Small intestine (tissue), 7 donors: ENCODE data around the gene GSTM1. TPM values are rescaled to one million over a fixed set of nuclear protein-coding genes. Genes with fewer than 3 reads are reported as not detected.

ENCODE experiments used
- DNase-seq, 2 donors: peaks; one replicate each; pipeline versions ENCODE4 v3.0.0 to v3.0.0-alpha.2; 2013
- FAIRE-seq: peaks from 2 replicates; lab custom pipeline; 2012; peaks lifted over from hg19 to GRCh38; lab: Jason Lieb, UNC
- H3K27ac ChIP-seq, 3 donors: one replicate each; pipeline ENCODE4 v1.5.1; 2013; ENCODE audit warnings: low read length in 2 of 3, mild to moderate bottlenecking in 2 of 3, control low read depth in 1 of 3, inconsistent platforms in 1 of 3, low read depth in 1 of 3, moderate library complexity in 1 of 3
- H3K27me3 ChIP-seq, 3 donors: one replicate each; pipeline ENCODE4 v1.6.1; 2013; ENCODE audit warnings: low read length in 3 of 3, inconsistent platforms in 1 of 3; ENCODE audit not compliant: control insufficient read depth in 3 of 3, insufficient read depth in 3 of 3
- H3K36me3 ChIP-seq, 3 donors: one replicate each; pipeline ENCODE4 v1.6.1; 2013; ENCODE audit warnings: low read length in 3 of 3, inconsistent platforms in 1 of 3, low read depth in 1 of 3, mild to moderate bottlenecking in 1 of 3, moderate library complexity in 1 of 3; ENCODE audit not compliant: control insufficient read depth in 3 of 3, insufficient read depth in 2 of 3
- H3K4me1 ChIP-seq, 3 donors: one replicate each; pipeline ENCODE4 v1.6.1; 2013; ENCODE audit warnings: low read length in 2 of 3, inconsistent platforms in 1 of 3, low read depth in 1 of 3, mild to moderate bottlenecking in 1 of 3, moderate library complexity in 1 of 3; ENCODE audit not compliant: control insufficient read depth in 3 of 3, insufficient read depth in 2 of 3
- H3K4me3 ChIP-seq, 3 donors: one replicate each; pipeline ENCODE4 v1.5.1; 2013; ENCODE audit warnings: low read length in 3 of 3, control low read depth in 1 of 3, inconsistent platforms in 1 of 3, low read depth in 1 of 3, mild to moderate bottlenecking in 1 of 3, moderate library complexity in 1 of 3
- H3K9me3 ChIP-seq, 2 donors: one replicate each; pipeline ENCODE4 v1.6.1; 2013; ENCODE audit warnings: low read depth in 1 of 2, low read length in 1 of 2; ENCODE audit not compliant: control insufficient read depth in 2 of 2, insufficient read depth in 1 of 2
- WGBS, 3 donors: extraction: QIAGEN DNeasy Blood & Tissue Kit; methylation state at CpG; one replicate each; pipeline ENCODE4 v1.1.7; 2013; 5-methylcytosine and 5-hydroxymethylcytosine counted together
- polyA plus RNA-seq, 4 donors: library from polyadenylated mRNA; stranded (reverse) in 3 of 4; unstranded in 1 of 4; fragments of 200-250 nt in 3 of 4; fragments of 120-200 nt in 1 of 4; gene quantifications; one replicate each; pipeline versions ENCODE4 v1.2.1 to v1.2.3, GENCODE V29; 2013
- donor health status: healthy with polysubstance abuse.
- donor health status: control.
- donor health status: control.
- donor health status: Bipolar disorder and iron deficiency.
- donor health status: healthy.

The GSTM1 gene
- polyA plus RNA-seq, 4 donors, result 0.97 to 175 (median 51.6) TPM

- H3K9me3 ChIP-seq, result no peaks in the 10 kb centered on the region
- no peak for DNase-seq
- FAIRE-seq, result no peak
- H3K27ac ChIP-seq, result no peak overlapping the region
- WGBS, 3 donors, result 73 to 92% (median 75%) methylated on average over 5 of the region's 5 CpGs
- H3K4me3 ChIP-seq, result no peak overlapping the region
- H3K27me3 ChIP-seq, result no peaks in the 10 kb centered on the region
- H3K4me1 ChIP-seq, result peaks cover 0 to 5% (median 0%) of the 10 kb centered on the region in 3 donors
- no peaks in the 10 kb centered on the region for H3K36me3 ChIP-seq
Measured at GRCh38 chr1:109719337-109719837, 31.8 kb downstream of the GSTM1 start.

- 77 to 87% (median 83%) methylated on average over 5 of the region's 5 CpGs for WGBS, 3 donors
- no peak overlapping the region for H3K4me3 ChIP-seq
- no peaks in the 10 kb centered on the region for H3K27me3 ChIP-seq
- H3K36me3 ChIP-seq, result no peaks in the 10 kb centered on the region
- DNase-seq (peak in 1 of 2 donors; percentile 69), FAIRE-seq (no peak)
- no peak overlapping the region for H3K27ac ChIP-seq
- peaks cover 0 to 5% (median 0%) of the 10 kb centered on the region in 3 donors for H3K4me1 ChIP-seq
- H3K9me3 ChIP-seq, result peaks cover 0 to 5% of the 10 kb centered on the region in 2 donors
Measured at GRCh38 chr1:109721042-109721441, 33.4 kb downstream of the GSTM1 start.

- peaks cover 0 to 5% (median 0%) of the 10 kb centered on the region in 3 donors for H3K4me1 ChIP-seq
- H3K36me3 ChIP-seq, result no peaks in the 10 kb centered on the region
- peaks cover 0 to 11% of the 10 kb centered on the region in 2 donors for H3K9me3 ChIP-seq
- H3K27me3 ChIP-seq, result no peaks in the 10 kb centered on the region
- WGBS, 3 donors, result 94 to 98% (median 96%) methylated on average over 1 of the region's 1 CpG
- no peak for FAIRE-seq
- H3K4me3 ChIP-seq, result no peak overlapping the region
- no peak for DNase-seq
- H3K27ac ChIP-seq, result no peak overlapping the region
Measured at GRCh38 chr1:109721971-109722370, 34.4 kb downstream of the GSTM1 start.

GRCh38 chr1:109722908-109723691 is 35.5 kb downstream of the GSTM1 start:
- H3K27ac ChIP-seq, result no peak overlapping the region
- no peaks in the 10 kb centered on the region for H3K36me3 ChIP-seq
- DNase-seq (no peak), FAIRE-seq (no peak)
- no peak overlapping the region for H3K4me3 ChIP-seq
- H3K27me3 ChIP-seq, result no peaks in the 10 kb centered on the region
- 84 to 93% (median 90%) methylated on average over 7 of the region's 7 CpGs for WGBS, 3 donors
- H3K9me3 ChIP-seq, result peaks cover 0 to 16% of the 10 kb centered on the region in 2 donors
- H3K4me1 ChIP-seq, result peaks cover 0 to 5% (median 0%) of the 10 kb centered on the region in 3 donors

- DNase-seq, result no peak
- FAIRE-seq, result no peak
- Histone ChIP-seq H3K36me3 (no peaks in the 10 kb centered on the region), H3K9me3 (peaks cover 0 to 16% of the 10 kb centered on the region in 2 donors), H3K4me1 (peaks cover 0 to 11% (median 2%) of the 10 kb centered on the region in 3 donors), H3K27me3 (no peaks in the 10 kb centered on the region), H3K27ac (no peak overlapping the region), H3K4me3 (no peak overlapping the region)
- WGBS, 3 donors, result 73 to 92% (median 86%) methylated on average over 4 to 5 of the region's 5 CpGs
Measured at GRCh38 chr1:109724933-109725332, 37.3 kb downstream of the GSTM1 start.

- peaks cover 0 to 11% (median 2%) of the 10 kb centered on the region in 3 donors for H3K4me1 ChIP-seq
- no peak overlapping the region for H3K4me3 ChIP-seq
- H3K27me3 ChIP-seq, result no peaks in the 10 kb centered on the region
- H3K9me3 ChIP-seq, result peaks cover 0 to 16% of the 10 kb centered on the region in 2 donors
- H3K36me3 ChIP-seq, result no peaks in the 10 kb centered on the region
- FAIRE-seq (no peak), DNase-seq (no peak)
- WGBS, 3 donors, result 81 to 88% (median 84%) methylated on average over 4 of the region's 4 CpGs
- H3K27ac ChIP-seq, result no peak overlapping the region
Measured at GRCh38 chr1:109725510-109725909, 37.9 kb downstream of the GSTM1 start.

GRCh38 chr1:109726007-109726406 is 38.4 kb downstream of the GSTM1 start:
- Histone ChIP-seq H3K4me1 (peaks cover 0 to 12% (median 2%) of the 10 kb centered on the region in 3 donors), H3K36me3 (no peaks in the 10 kb centered on the region), H3K27ac (no peak overlapping the region), H3K27me3 (no peaks in the 10 kb centered on the region), H3K9me3 (peaks cover 0 to 16% of the 10 kb centered on the region in 2 donors), H3K4me3 (no peak overlapping the region)
- WGBS, 3 donors, result 77 to 90% (median 86%) methylated on average over 1 of the region's 1 CpG
- FAIRE-seq (no peak), DNase-seq (no peak)

GRCh38 chr1:109726728-109727373 is 39.2 kb downstream of the GSTM1 start:
- WGBS, 3 donors, result 82 to 88% (median 83%) methylated on average over 12 of the region's 12 CpGs
- no peak overlapping the region for H3K4me3 ChIP-seq
- H3K4me1 ChIP-seq, result peaks cover 0 to 13% (median 2%) of the 10 kb centered on the region in 3 donors
- no peak for FAIRE-seq
- H3K9me3 ChIP-seq, result peaks cover 0 to 16% of the 10 kb centered on the region in 2 donors
- DNase-seq, result no peak
- H3K36me3 ChIP-seq, result no peaks in the 10 kb centered on the region
- no peak overlapping the region for H3K27ac ChIP-seq
- H3K27me3 ChIP-seq, result no peaks in the 10 kb centered on the region
